Measurements from ENCODE around the gene LRCH4. TPM values are rescaled to one million over a fixed set of nuclear protein-coding genes. Genes with fewer than 3 reads are reported as not detected.

Gene LRCH4
- polyA plus RNA-seq, 1 experiment = 20.0 TPM

- POLR2A ChIA-PET = interaction anchor here (0.6 to 1.8 kb wide), 3 partner anchors 16 to 28 kb away, joined by 3 to 7 read pairs (median 3); partner anchors contain the start of genes MOSPD3 and PCOLCE
- CTCF ChIA-PET = interaction anchor here (0.6 to 6.0 kb wide), 10 partner anchors 10 to 124 kb away, joined by 3 to 42 read pairs (median 4); partner anchors contain the start of genes GIGYF1 and PCOLCE
Observed at GRCh38 chr7:100584683-100585510, 1.0 kb downstream of the LRCH4 start.

DNA sequence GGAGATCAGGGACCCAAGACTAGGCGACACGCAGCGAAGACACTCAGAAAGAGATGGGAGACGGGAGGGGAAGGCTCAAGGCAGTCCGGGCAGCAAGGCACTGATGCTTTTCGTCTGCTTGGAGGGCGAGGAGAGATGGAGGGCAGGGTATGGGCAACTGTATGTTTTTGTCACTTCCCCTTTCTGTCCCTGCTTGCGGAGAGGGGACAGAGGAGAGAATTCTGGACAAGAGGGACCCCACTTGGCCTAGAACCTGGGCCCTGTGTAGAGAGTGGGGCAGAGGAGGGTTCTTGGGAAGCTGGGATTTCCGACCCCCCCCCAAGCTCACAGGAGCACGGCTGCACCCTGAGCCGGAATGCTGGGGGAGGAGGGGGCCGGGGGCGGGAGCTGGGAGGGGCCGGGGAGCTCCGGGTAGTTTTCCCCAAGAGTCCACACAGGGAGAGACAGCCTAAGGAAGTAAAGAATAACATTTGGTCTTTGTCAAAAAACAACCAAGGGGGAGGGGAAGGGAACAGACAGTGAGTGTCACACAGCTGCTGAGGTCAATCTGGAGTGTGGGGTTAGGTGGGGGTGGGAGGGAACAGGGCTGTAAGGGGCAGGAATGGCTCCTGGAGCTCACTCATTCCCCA, 1.8 kb downstream of the LRCH4 start:
- CTCF ChIA-PET = interaction anchor here (0.6 to 6.0 kb wide), 8 partner anchors 11 to 107 kb away, joined by 3 to 42 read pairs (median 4); partner anchors contain the start of genes GIGYF1 and PCOLCE
- Histone ChIP-seq H3K27me3 (ENCODE audit: control insufficient read depth, insufficient read depth, low read length) (no peaks in the 10 kb centered on the region), H3K4me3 (ENCODE audit: low read depth, low read length) (peak overlapping the region; percentile 98), H3K36me3 (ENCODE audit: control insufficient read depth, insufficient read depth, low read length) (peaks cover 20% of the 10 kb centered on the region)
- TF ChIP-seq CTCF (IDR thresholded peaks at IDR 0.05; ENCODE audit: insufficient read depth, low read depth, low read length) = no peak
- POLR2A ChIA-PET = interaction anchor here (0.6 to 1.8 kb wide), 2 partner anchors 15 to 18 kb away, joined by 3 to 7 read pairs; partner anchors contain the start of gene PCOLCE
- DNase-seq (ENCODE audit: low read depth) = no peak

More at GRCh38 chr7:100584683-100585510, 1.0 kb downstream of the LRCH4 start:
- H3K27me3 ChIP-seq (ENCODE audit: control insufficient read depth, insufficient read depth, low read length) = no peaks in the 10 kb centered on the region
- no peak for TF ChIP-seq CTCF (IDR thresholded peaks at IDR 0.05; ENCODE audit: insufficient read depth, low read depth, low read length)
- DNase-seq (ENCODE audit: low read depth) = no peak
- H3K4me3 ChIP-seq (ENCODE audit: low read depth, low read length) = peak overlapping the region; percentile 98
- peaks cover 15% of the 10 kb centered on the region for H3K36me3 ChIP-seq (ENCODE audit: control insufficient read depth, insufficient read depth, low read length)

DNA sequence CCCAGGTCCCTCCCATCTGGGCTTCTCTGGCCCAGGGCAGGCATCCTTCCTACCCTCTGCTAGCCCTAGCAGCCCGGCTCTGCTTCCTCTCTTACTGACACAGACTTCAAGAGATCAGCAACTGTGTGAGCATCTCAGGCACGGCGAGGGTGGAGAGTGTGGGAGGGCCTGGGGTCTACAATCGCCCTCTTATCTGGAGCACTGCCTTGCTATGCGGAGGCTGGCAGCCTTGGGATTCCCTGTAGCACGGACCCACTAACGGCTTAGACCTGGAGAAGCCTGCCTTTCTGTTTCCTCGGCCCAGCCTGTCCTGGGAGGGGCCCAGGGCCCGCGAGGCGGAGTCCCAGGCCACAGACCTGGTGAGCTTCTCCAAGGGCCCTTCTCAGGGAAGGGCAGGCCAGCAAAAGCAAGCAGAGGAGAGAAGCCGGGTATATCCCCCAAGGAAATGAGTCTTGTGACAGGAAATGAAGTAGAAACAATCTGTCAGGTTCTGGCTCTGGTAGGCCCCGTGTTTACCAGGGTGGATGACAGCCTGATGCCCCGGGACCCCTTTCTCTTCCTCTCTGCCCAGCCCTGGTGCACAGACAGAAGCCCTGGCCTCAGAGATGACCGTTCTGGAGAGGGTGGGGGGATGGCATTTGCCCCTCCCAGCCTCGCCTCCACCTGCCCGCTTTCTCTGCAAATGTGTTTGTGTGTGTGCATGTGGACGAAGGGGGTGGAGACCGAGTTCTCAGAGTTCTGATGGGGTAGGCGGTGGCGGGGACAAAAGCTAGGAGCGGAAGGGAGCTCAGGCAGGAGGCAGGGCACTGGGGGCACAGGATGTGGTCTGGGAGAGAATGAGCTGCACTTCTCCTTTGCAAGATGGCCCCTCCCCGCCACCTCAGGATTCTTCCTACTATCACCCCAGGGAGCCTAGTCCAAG, 2.5 kb downstream of the LRCH4 start:
- Histone ChIP-seq H3K36me3 (ENCODE audit: control insufficient read depth, insufficient read depth, low read length) (peaks cover 26% of the 10 kb centered on the region), H3K4me3 (ENCODE audit: low read depth, low read length) (peak overlapping the region; percentile 98), H3K27me3 (ENCODE audit: control insufficient read depth, insufficient read depth, low read length) (no peaks in the 10 kb centered on the region)
- ChIA-PET POLR2A (interaction anchor here (1.8 kb wide), 1 partner anchor 19 kb away, joined by 7 read pairs; the partner anchor contains the start of gene PCOLCE), CTCF (interaction anchor here (0.6 to 6.0 kb wide), 4 partner anchors 18 to 114 kb away, joined by 3 to 42 read pairs (median 17); partner anchors contain the start of gene GIGYF1)
- TF ChIP-seq CTCF (IDR thresholded peaks at IDR 0.05; ENCODE audit: insufficient read depth, low read depth, low read length) = no peak
- no peak for DNase-seq (ENCODE audit: low read depth)

DNA sequence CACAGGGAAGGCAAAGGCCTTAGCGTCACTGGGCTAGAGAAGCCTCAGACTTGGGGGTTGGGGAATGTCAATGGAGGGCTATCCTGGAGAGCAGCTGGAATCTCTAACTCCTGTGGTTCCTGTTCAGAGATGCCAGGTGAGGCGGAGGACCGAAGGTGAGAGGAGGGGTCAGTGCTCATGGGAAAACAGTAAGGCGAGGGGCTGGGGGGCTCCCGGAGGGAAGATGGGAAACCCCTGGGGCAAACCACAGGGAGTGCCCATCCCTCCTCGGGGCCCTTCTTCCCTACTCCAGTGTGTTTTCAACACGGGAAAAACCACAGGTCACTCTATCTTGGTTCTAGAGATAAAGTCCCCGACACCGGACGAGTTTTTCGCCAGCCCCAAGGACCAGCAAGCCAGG, 3.3 kb downstream of the LRCH4 start:
- Histone ChIP-seq H3K4me3 (ENCODE audit: low read depth, low read length) (no peak overlapping the region), H3K27me3 (ENCODE audit: control insufficient read depth, insufficient read depth, low read length) (no peaks in the 10 kb centered on the region), H3K36me3 (ENCODE audit: control insufficient read depth, insufficient read depth, low read length) (peaks cover 28% of the 10 kb centered on the region)
- DNase-seq (ENCODE audit: low read depth) = no peak
- CTCF ChIA-PET = interaction anchor here (0.6 to 6.0 kb wide), 5 partner anchors 18 to 114 kb away, joined by 3 to 42 read pairs (median 6); partner anchors contain the start of gene GIGYF1
- no peak for TF ChIP-seq CTCF (IDR thresholded peaks at IDR 0.05; ENCODE audit: insufficient read depth, low read depth, low read length)
- POLR2A ChIA-PET = no interaction called here

Measured in BJ (cell line).